SU-DHL-6 (cell line): Measurements from ENCODE around the gene MEF2C.

Experiments used
- H2AFZ ChIP-seq: fragments of 200-600 bp; sonication (generic); 2 replicates; pipeline ENCODE4 v1.6.1; 2014; ENCODE audit warnings: low read depth, mild to moderate bottlenecking, moderate library complexity, mixed read lengths, antibody characterized with exemption, low read length; ENCODE audit not compliant: severe bottlenecking
- H3F3A ChIP-seq: fragments of 200-600 bp; shearing (Covaris generic); 2 replicates; pipeline ENCODE4 v1.6.0; 2016; ENCODE audit warnings: antibody characterized with exemption, mild to moderate bottlenecking; ENCODE audit not compliant: insufficient read depth
- H3K27ac ChIP-seq: fragments of 200-600 bp; sonication (generic); 2 replicates; pipeline ENCODE4 v1.5.1; 2016; ENCODE audit warnings: low read depth, mild to moderate bottlenecking, low read length, moderate library complexity, mixed read lengths
- H3K27me3 ChIP-seq: fragments of 200-600 bp; sonication (generic), shearing (Covaris generic); 2 replicates; pipeline ENCODE4 v1.6.0; 2014; ENCODE audit warnings: mild to moderate bottlenecking, low read length
- H3K36me3 ChIP-seq: fragments of 200-600 bp; sonication (generic); 2 replicates; pipeline ENCODE4 v1.6.1; 2014; ENCODE audit warnings: mild to moderate bottlenecking, low read length, mixed read lengths
- H3K4me2 ChIP-seq: fragments of 300-600, 200-600 bp; shearing (Covaris generic), sonication (generic); 2 replicates; pipeline ENCODE4 v1.6.0; 2014; ENCODE audit warnings: low read length, low read depth, mild to moderate bottlenecking; ENCODE audit not compliant: poor library complexity, severe bottlenecking
- H3K4me3 ChIP-seq: fragments of 200-600 bp; sonication (generic); 2 replicates; pipeline ENCODE4 v1.5.1; 2014; ENCODE audit warnings: antibody characterized with exemption, low read length, mild to moderate bottlenecking, mixed read lengths; ENCODE audit not compliant: insufficient read depth, poor library complexity, severe bottlenecking
- H3K79me2 ChIP-seq: fragments of 200-600 bp; sonication (generic); 2 replicates; pipeline ENCODE4 v1.6.1; 2014; ENCODE audit warnings: mild to moderate bottlenecking, low read length, moderate library complexity; ENCODE audit not compliant: insufficient read depth
- H3K9ac ChIP-seq: fragments of 200-600 bp; sonication (generic); 2 replicates; pipeline ENCODE4 v1.7.0; 2014; ENCODE audit warnings: mild to moderate bottlenecking, low read length
- H3K9me2 ChIP-seq: fragments of 200-600 bp; sonication (generic); replicated peaks from 2 replicates; pipeline ENCODE4 v1.6.1; 2014; ENCODE audit warnings: low read length; ENCODE audit not compliant: insufficient read depth
- H3K9me3 ChIP-seq: fragments of 200-600 bp; sonication (generic); 2 replicates; pipeline ENCODE4 v1.6.1; 2014; ENCODE audit warnings: low read length, mixed read lengths; ENCODE audit not compliant: insufficient read depth
- H4K20me1 ChIP-seq: fragments of 200-600 bp; sonication (generic); 2 replicates; pipeline ENCODE4 v1.6.1; 2014; ENCODE audit warnings: low read depth, mild to moderate bottlenecking, antibody characterized with exemption, low read length, moderate library complexity, mixed read lengths
- EZH2phosphoT487 ChIP-seq: fragments of 200-600 bp; sonication (generic), shearing (Covaris generic); conservative IDR thresholded peaks from 2 replicates; pipeline ENCODE4 v1.6.1; 2018; ENCODE audit warnings: mild to moderate bottlenecking, antibody characterized with exemption, low read length, moderate library complexity, mixed read lengths
- TF ChIP-seq, protein P1 (sequence below): fragments of 200-600 bp; sonication (generic); IDR thresholded peaks from one replicate; pipeline ENCODE4 v1.5.1; 2017; ENCODE audit warnings: antibody characterized with exemption, mild to moderate bottlenecking, low read length, moderate library complexity; ENCODE audit not compliant: insufficient read depth, poor library complexity, severe bottlenecking

The MEF2C gene

GRCh38 chr5:88770276-88771257, 112.4 kb downstream of the MEF2C start:
- H3K4me2 ChIP-seq, result no peak overlapping the region
- H3K9ac ChIP-seq, result no peak overlapping the region
- no peaks in the 10 kb centered on the region for H3K79me2 ChIP-seq
- no peaks in the 10 kb centered on the region for H3K9me2 ChIP-seq
- no peaks in the 10 kb centered on the region for H3K36me3 ChIP-seq
- H2AFZ ChIP-seq, result no peak overlapping the region
- H3F3A ChIP-seq, result no peaks in the 10 kb centered on the region
- no peaks in the 10 kb centered on the region for H3K27me3 ChIP-seq
- no peak overlapping the region for H3K27ac ChIP-seq
- no peak overlapping the region for H3K4me3 ChIP-seq
- TF ChIP-seq EZH2phosphoT487, result no peak
- TF ChIP-seq, protein P1, sequence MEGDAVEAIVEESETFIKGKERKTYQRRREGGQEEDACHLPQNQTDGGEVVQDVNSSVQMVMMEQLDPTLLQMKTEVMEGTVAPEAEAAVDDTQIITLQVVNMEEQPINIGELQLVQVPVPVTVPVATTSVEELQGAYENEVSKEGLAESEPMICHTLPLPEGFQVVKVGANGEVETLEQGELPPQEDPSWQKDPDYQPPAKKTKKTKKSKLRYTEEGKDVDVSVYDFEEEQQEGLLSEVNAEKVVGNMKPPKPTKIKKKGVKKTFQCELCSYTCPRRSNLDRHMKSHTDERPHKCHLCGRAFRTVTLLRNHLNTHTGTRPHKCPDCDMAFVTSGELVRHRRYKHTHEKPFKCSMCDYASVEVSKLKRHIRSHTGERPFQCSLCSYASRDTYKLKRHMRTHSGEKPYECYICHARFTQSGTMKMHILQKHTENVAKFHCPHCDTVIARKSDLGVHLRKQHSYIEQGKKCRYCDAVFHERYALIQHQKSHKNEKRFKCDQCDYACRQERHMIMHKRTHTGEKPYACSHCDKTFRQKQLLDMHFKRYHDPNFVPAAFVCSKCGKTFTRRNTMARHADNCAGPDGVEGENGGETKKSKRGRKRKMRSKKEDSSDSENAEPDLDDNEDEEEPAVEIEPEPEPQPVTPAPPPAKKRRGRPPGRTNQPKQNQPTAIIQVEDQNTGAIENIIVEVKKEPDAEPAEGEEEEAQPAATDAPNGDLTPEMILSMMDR, result no peak
- no peaks in the 10 kb centered on the region for H4K20me1 ChIP-seq
- no peaks in the 10 kb centered on the region for H3K9me3 ChIP-seq

DNA sequence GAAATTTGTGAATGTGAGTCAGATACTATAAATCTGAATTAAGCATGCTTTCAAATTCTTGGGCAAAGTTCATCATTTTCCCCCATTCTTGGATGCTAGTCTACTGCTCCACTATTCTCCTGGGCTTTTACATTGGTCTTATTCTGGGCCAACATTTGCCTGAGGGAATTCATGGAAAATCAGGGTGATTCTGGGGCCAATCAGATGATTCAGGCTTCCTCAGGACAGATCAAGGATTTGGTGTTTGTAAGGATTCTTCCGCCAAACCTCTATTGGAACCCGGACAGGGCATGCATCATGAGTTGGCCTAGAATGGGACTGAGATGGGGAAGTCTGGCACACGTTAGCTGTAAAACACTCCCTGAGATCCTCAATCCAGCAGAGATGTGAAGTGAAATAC, 113.8 kb downstream of the MEF2C start:
- no peaks in the 10 kb centered on the region for H3K79me2 ChIP-seq
- H3F3A ChIP-seq, result no peaks in the 10 kb centered on the region
- no peaks in the 10 kb centered on the region for H3K27me3 ChIP-seq
- H3K27ac ChIP-seq, result no peak overlapping the region
- no peak overlapping the region for H3K9ac ChIP-seq
- H3K36me3 ChIP-seq, result no peaks in the 10 kb centered on the region
- H4K20me1 ChIP-seq, result no peaks in the 10 kb centered on the region
- no peaks in the 10 kb centered on the region for H3K9me2 ChIP-seq
- no peak overlapping the region for H3K4me3 ChIP-seq
- no peak overlapping the region for H3K4me2 ChIP-seq
- no peak for TF ChIP-seq EZH2phosphoT487
- TF ChIP-seq, protein P1, result no peak
- H3K9me3 ChIP-seq, result no peaks in the 10 kb centered on the region
- no peak overlapping the region for H2AFZ ChIP-seq

DNA sequence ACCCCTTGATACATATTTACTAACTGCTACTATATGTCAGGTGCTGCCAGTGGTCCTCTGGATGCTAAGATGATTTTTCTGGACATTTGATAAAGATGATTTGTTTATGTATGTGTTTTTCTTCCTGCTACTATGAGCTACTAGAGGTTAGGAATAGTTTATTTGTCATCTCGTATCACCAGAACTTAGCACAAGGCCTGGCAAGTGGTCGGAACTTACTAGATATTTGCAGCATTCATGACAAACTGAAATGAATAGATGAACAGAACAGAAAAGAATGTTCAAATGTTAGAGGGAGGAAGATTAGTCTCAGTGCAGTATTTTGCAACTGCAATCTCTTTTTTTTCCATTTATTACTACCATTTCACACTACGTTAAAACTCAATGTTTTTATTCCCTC, 114.6 kb downstream of the MEF2C start:
- H3K9ac ChIP-seq, result no peak overlapping the region
- H3K4me3 ChIP-seq, result no peak overlapping the region
- H3K36me3 ChIP-seq, result no peaks in the 10 kb centered on the region
- no peaks in the 10 kb centered on the region for H3K9me3 ChIP-seq
- H3K27ac ChIP-seq, result no peak overlapping the region
- no peaks in the 10 kb centered on the region for H4K20me1 ChIP-seq
- no peaks in the 10 kb centered on the region for H3F3A ChIP-seq
- no peaks in the 10 kb centered on the region for H3K27me3 ChIP-seq
- no peaks in the 10 kb centered on the region for H3K79me2 ChIP-seq
- no peak overlapping the region for H3K4me2 ChIP-seq
- no peaks in the 10 kb centered on the region for H3K9me2 ChIP-seq
- H2AFZ ChIP-seq, result no peak overlapping the region
- TF ChIP-seq, protein P1, result no peak
- TF ChIP-seq EZH2phosphoT487, result no peak
